Activated CD8-positive, alpha-beta T cell treated with anti-CD3 and anti-CD28 coated beads for 36 hours (primary cell): Measurements from ENCODE around the gene BABAM1. TPM values are rescaled to one million over a fixed set of nuclear protein-coding genes. Genes with fewer than 3 reads are reported as not detected.
A peak's percentile ranks its signal among the peaks of the same experiment; 100 is the strongest.

Source experiments
- ATAC-seq: fragments of 200-7000 bp; cut with Tn5 transposase; one replicate; pipeline ENCODE4 v1.10.0; 2021; ENCODE audit warnings: mild to moderate bottlenecking, moderate library complexity
- CTCF ChIA-PET: fragments of 350-600 bp; sonication (Branson Sonifier 250); formaldehyde crosslinking; loops from one replicate; lab custom pipeline; 2021; ENCODE audit warnings: antibody characterized with exemption; lab: Charles Lee
- POLR2A ChIA-PET: fragments of 350-600 bp; sonication (Branson Sonifier 250); formaldehyde crosslinking; loops from one replicate; lab custom pipeline; 2021; ENCODE audit warnings: antibody characterized with exemption; lab: Charles Lee
- DNase-seq: peaks from one replicate; pipeline ENCODE4 v3.0.0-alpha.2; 2020
- H3K27ac Mint-ChIP-seq: one replicate; pipeline ENCODE4 v1.8.0; 2021; ENCODE audit warnings: mild to moderate bottlenecking, mixed read lengths
- H3K27me3 Mint-ChIP-seq: one replicate; pipeline ENCODE4 v1.8.0; 2021; ENCODE audit warnings: mixed read lengths
- H3K36me3 Mint-ChIP-seq: one replicate; pipeline ENCODE4 v1.8.0; 2021; ENCODE audit warnings: low read depth, mixed read lengths
- H3K4me1 Mint-ChIP-seq: one replicate; pipeline ENCODE4 v1.8.0; 2021; ENCODE audit warnings: low read depth, mixed read lengths
- H3K4me3 Mint-ChIP-seq: one replicate; pipeline ENCODE4 v1.8.0; 2021; ENCODE audit warnings: mild to moderate bottlenecking, moderate library complexity, mixed read lengths
- H3K9me3 Mint-ChIP-seq: one replicate; pipeline ENCODE4 v1.8.0; 2021; ENCODE audit warnings: mixed read lengths
- intact Hi-C: fragments of 100-400 bp; cut with micrococcal nuclease; formaldehyde crosslinking; loops from one replicate; pipeline ENCODE4 v1.10.0; 2022
- total RNA-seq, 2 experiments: library from RNA; stranded (reverse); gene quantifications; one replicate each; pipeline ENCODE4 v1.2.3, GENCODE V29; 2021
- TF ChIP-seq, protein P1 (sequence below): fragments of 200-600 bp; IDR thresholded peaks from one replicate; pipeline ENCODE4 v1.8.0; 2022; ENCODE audit warnings: antibody characterized with exemption, mild to moderate bottlenecking

The BABAM1 gene
- total RNA-seq, 2 experiments from 2014 or later: 105 to 106 TPM

DNA sequence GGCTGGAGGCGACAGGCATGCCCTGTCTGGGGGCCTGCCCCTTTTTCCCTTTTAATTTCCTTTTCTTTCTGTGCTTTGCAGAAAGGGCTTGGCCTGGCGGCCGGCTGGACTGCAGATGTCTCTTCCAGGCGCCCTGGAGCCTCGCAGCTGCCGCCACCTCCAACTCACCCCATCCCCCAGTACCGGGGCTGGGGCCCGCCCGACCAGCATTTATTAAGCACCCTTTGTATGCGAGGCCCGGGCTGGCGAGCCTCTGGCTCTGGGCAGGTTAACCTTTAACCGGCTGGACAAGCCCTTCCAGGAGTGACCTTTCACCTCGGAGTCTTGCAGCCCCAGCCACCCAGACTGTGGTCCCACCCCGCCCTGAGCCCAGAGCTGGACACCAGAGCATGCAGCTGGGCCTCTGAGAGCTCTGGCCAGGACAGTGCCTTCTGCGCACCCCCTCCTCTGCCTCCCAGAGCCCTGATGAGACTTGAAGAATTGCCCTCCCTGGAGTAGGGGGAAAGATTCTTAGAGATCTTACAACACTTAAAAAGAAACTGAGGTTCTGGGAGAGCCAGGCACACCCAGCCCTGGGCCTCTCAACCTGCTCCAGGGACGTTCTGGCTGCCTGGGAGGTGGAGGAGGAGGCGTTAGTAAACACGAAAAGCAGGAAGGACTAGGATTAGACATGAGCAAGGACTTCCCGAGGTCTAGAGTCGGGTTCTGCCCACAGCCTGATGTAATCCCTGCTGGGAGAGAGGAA is 20.4 kb upstream of the BABAM1 start:
- H3K27ac Mint-ChIP-seq: peak overlapping the region; percentile 47
- ATAC-seq (no peak), DNase-seq (no peak)
- POLR2A ChIA-PET: interaction anchor here (1.0 kb wide), 1 partner anchor 11 kb away, joined by 4 read pairs; no protein-coding TSS in a partner anchor
- no peaks in the 10 kb centered on the region for H3K36me3 Mint-ChIP-seq
- no peaks in the 10 kb centered on the region for H3K9me3 Mint-ChIP-seq
- intact Hi-C loops: no loop called here
- peak overlapping the region; percentile 79 for H3K4me3 Mint-ChIP-seq
- peaks cover 7% of the 10 kb centered on the region for H3K27me3 Mint-ChIP-seq
- peaks cover 9% of the 10 kb centered on the region for H3K4me1 Mint-ChIP-seq
- TF ChIP-seq, protein P1, sequence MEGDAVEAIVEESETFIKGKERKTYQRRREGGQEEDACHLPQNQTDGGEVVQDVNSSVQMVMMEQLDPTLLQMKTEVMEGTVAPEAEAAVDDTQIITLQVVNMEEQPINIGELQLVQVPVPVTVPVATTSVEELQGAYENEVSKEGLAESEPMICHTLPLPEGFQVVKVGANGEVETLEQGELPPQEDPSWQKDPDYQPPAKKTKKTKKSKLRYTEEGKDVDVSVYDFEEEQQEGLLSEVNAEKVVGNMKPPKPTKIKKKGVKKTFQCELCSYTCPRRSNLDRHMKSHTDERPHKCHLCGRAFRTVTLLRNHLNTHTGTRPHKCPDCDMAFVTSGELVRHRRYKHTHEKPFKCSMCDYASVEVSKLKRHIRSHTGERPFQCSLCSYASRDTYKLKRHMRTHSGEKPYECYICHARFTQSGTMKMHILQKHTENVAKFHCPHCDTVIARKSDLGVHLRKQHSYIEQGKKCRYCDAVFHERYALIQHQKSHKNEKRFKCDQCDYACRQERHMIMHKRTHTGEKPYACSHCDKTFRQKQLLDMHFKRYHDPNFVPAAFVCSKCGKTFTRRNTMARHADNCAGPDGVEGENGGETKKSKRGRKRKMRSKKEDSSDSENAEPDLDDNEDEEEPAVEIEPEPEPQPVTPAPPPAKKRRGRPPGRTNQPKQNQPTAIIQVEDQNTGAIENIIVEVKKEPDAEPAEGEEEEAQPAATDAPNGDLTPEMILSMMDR: no peak
- CTCF ChIA-PET: no interaction called here

DNA sequence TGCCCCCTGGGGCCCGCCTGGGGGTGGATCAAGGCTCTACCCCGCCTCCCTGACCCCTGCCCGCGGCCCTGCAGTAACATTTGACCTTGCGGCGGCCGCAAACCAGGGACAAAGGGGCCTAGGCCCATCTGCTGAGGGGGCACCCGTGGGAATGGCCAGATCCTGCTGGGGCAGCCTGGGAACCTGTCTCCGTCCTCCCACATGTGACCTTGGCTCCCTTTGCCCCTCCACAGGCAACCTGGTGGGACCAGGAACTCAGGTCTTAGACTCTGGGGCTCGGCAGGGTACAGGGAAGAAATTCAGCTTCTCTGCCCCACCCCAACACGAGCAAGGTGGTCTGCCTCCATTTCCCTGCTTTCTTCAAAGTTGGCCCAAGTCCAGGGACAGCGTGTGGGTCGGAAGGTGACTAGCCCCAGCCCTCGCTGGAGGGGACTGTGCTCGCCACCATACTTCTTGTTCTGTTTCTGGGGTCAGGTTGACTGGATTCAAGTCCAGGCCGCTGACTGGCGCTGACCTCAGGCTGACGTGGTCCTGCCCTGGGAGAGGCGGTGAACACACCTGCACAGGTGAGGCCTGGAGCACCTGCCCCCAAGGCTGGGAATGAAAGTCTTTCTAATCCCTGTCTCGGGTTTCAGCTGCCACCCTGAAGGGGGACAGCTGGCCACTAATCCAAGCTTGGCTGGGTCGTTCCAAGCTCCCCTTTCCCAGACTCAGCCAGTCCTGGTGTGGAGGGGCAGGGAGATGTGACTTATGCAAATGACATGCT is 19.0 kb upstream of the BABAM1 start:
- no peaks in the 10 kb centered on the region for H3K9me3 Mint-ChIP-seq
- no peak for DNase-seq

DNA sequence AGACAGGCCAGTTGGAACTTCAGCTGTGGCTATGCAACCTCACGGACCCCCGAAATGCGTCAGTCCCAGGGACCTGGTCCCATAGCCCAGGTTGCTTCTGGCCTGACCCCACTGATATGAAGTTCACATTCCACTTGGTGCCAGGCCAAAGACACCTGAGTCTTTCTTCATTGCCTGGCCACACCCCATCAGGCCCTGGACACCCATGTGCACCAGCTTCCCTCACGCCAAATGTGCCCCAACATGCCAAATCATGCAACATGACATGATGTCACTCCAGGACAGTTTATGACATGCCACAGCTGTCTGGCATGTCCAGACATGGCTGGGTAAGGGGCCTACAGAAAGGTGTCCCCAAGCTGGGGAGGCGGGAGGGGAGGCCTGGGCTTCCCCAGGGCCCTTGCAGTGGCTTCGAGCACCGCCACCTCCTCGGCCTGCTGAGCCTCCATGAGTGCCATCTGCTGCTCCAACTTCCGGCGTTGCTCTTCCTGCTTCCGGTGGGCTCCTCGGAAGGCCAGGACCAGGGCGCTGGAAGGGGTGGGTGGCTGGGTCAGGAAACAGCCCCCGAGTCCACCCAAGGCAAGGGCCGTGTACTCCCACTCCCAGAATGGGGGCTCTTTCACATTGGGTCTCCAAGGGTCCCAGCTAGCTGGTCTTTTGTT is 17.2 kb upstream of the BABAM1 start:
- ChIA-PET CTCF (interaction anchor here (0.9 to 2.6 kb wide), 3 partner anchors 11 to 14 kb away, joined by 3 to 17 read pairs (median 7); no protein-coding TSS in a partner anchor), POLR2A (no interaction called here)
- intact Hi-C loops: no loop called here
- Mint-ChIP-seq H3K4me1 (peaks cover 9% of the 10 kb centered on the region), H3K36me3 (no peaks in the 10 kb centered on the region), H3K9me3 (no peaks in the 10 kb centered on the region), H3K4me3 (no peak overlapping the region), H3K27me3 (peaks cover 7% of the 10 kb centered on the region), H3K27ac (no peak overlapping the region)
- TF ChIP-seq, protein P1: no peak
- no peak for DNase-seq
- no peak for ATAC-seq

More for the DNA sequence above, 19.0 kb upstream of the BABAM1 start:
- TF ChIP-seq, protein P1: no peak
- intact Hi-C loops: no loop called here
- ChIA-PET CTCF (interaction anchor here (2.6 kb wide), 1 partner anchor 12 kb away, joined by 17 read pairs; no protein-coding TSS in a partner anchor), POLR2A (interaction anchor here (0.9 kb wide), 1 partner anchor 43 kb away, joined by 3 read pairs; no protein-coding TSS in a partner anchor)
- Mint-ChIP-seq H3K27ac (no peak overlapping the region), H3K27me3 (peaks cover 7% of the 10 kb centered on the region), H3K4me3 (no peak overlapping the region), H3K4me1 (peaks cover 9% of the 10 kb centered on the region), H3K36me3 (no peaks in the 10 kb centered on the region)
- no peak for ATAC-seq

DNA sequence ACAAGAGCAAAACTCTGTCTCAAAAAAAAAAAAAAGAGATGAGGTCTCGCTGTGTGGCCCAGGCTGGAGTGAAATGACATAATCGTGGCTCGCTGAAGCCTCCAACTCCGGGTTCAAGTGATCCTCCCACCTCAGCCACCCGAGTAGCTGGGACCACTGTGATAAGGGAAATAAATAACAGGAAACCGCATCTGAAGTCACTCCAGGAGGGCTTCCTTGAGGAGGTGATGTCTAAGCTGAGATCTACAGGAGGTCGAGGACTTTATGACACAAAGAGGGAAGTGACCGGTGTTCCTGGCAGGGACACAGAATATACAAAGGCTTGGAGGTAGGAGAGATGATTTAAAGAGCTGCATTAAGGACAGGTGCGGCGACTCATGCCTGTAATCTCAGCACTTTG is 12.6 kb upstream of the BABAM1 start:
- Mint-ChIP-seq H3K36me3 (no peaks in the 10 kb centered on the region), H3K27me3 (no peaks in the 10 kb centered on the region), H3K9me3 (no peaks in the 10 kb centered on the region), H3K4me1 (no peaks in the 10 kb centered on the region), H3K27ac (no peak overlapping the region), H3K4me3 (no peak overlapping the region)
- TF ChIP-seq, protein P1: no peak
- DNase-seq: no peak
- no peak for ATAC-seq
- ChIA-PET CTCF (interaction anchor here (1.1 to 6.3 kb wide), 4 partner anchors 12 to 36 kb away, joined by 4 to 46 read pairs (median 8); partner anchors contain the start of genes ANKLE1 and BABAM1), POLR2A (no interaction called here)
- intact Hi-C loops: no loop called here
